HEK293 (cell line): ENCODE measurements around the gene CACNA1H.

Experiments
- CTCF ChIA-PET: fragments of 350-600 bp; formaldehyde crosslinking; extraction: SDS; loops from one replicate; lab custom pipeline; 2021; ENCODE audit warnings: antibody characterized with exemption; lab: Yijun Ruan, JAX
- POLR2A ChIA-PET: fragments of 300-600 bp; formaldehyde crosslinking; extraction: SDS; loops from one replicate; lab custom pipeline; 2020; ENCODE audit warnings: antibody characterized with exemption, inconsistent platforms; lab: Yijun Ruan, JAX
- H3K27ac ChIP-seq: fragments of 200-500 bp; sonication (Bioruptor generic); 2 replicates; pipeline ENCODE4 v1.5.1; 2014; ENCODE audit warnings: low read depth, low read length, control low read depth, inconsistent platforms; ENCODE audit errors: extremely low read depth
- H3K36me3 ChIP-seq, 2 experiments: fragments of 200-500 bp in 1 of 2; sonication (Bioruptor generic) in 1 of 2; 1 replicate in 1 of 2; 2 replicates in 1 of 2; pipeline ENCODE4 v1.5.1; 2014 to 2017; ENCODE audit warnings: inconsistent platforms in 2 of 2, low read length in 2 of 2; ENCODE audit not compliant: control insufficient read depth in 2 of 2, insufficient read depth in 1 of 2
- H3K4me1 ChIP-seq: fragments of 200-500 bp; sonication (Bioruptor generic); 2 replicates; pipeline ENCODE4 v1.5.1; 2014; ENCODE audit warnings: mild to moderate bottlenecking, low read length, inconsistent platforms; ENCODE audit not compliant: control insufficient read depth, insufficient read depth
- H3K4me3 ChIP-seq: 2 replicates; pipeline ENCODE4 v1.5.1; 2011; ENCODE audit warnings: low read depth, mild to moderate bottlenecking, control low read depth, low read length, moderate library complexity
- H3K9me3 ChIP-seq: fragments of 200-500 bp; sonication (Bioruptor generic); 2 replicates; pipeline ENCODE4 v1.5.1; 2014; ENCODE audit warnings: low read depth, low read length, inconsistent platforms; ENCODE audit not compliant: control insufficient read depth, insufficient read depth
- KLF7 ChIP-seq: fragments of 450-650 bp; formaldehyde crosslinking; IDR thresholded peaks from 2 replicates; pipeline ENCODE4 v1.5.1; 2016; ENCODE audit warnings: missing biosample characterization, missing genetic modification characterization, borderline replicate concordance
- MEIS1 ChIP-seq: sonication (generic); formaldehyde crosslinking; IDR thresholded peaks from 2 replicates; pipeline ENCODE4 v1.8.1; 2022; ENCODE audit warnings: missing genetic modification reagents, mild to moderate bottlenecking, borderline replicate concordance
- PRDM4 ChIP-seq: fragments of 450-650 bp; formaldehyde crosslinking; IDR thresholded peaks from 2 replicates; pipeline ENCODE4 v1.5.1; 2017; ENCODE audit warnings: missing biosample characterization, missing genetic modification characterization
- PRDM6 ChIP-seq: fragments of 450-650 bp; formaldehyde crosslinking; IDR thresholded peaks from 2 replicates; pipeline ENCODE4 v1.5.1; 2017; ENCODE audit warnings: missing biosample characterization, missing genetic modification characterization
- TSHZ1 ChIP-seq: fragments of 450-650 bp; formaldehyde crosslinking; IDR thresholded peaks from 2 replicates; pipeline ENCODE4 v1.5.1; 2016; ENCODE audit warnings: missing biosample characterization, missing genetic modification characterization, borderline replicate concordance
- ZBTB8A ChIP-seq: fragments of 450-650 bp; formaldehyde crosslinking; IDR thresholded peaks from 2 replicates; pipeline ENCODE4 v1.5.1; 2016; ENCODE audit warnings: missing biosample characterization, missing genetic modification characterization
- ZFHX2 ChIP-seq: fragments of 450-650 bp; formaldehyde crosslinking; conservative IDR thresholded peaks from 2 replicates; pipeline ENCODE4 v1.5.1; 2016; ENCODE audit warnings: missing biosample characterization, missing genetic modification characterization
- ZNF23 ChIP-seq: fragments of 450-650 bp; formaldehyde crosslinking; IDR thresholded peaks from 2 replicates; pipeline ENCODE4 v1.5.1; 2016; ENCODE audit warnings: missing biosample characterization, missing genetic modification characterization, borderline replicate concordance
- ZNF24 ChIP-seq: fragments of 450-650 bp; formaldehyde crosslinking; IDR thresholded peaks from 2 replicates; pipeline ENCODE4 v1.5.1; 2016; ENCODE audit warnings: missing biosample characterization, missing genetic modification characterization
- ZNF280D ChIP-seq: fragments of 450-650 bp; formaldehyde crosslinking; IDR thresholded peaks from 2 replicates; pipeline ENCODE4 v1.5.1; 2016; ENCODE audit warnings: missing biosample characterization, missing genetic modification characterization
- ZNF354C ChIP-seq: fragments of 450-650 bp; formaldehyde crosslinking; IDR thresholded peaks from 2 replicates; pipeline ENCODE4 v1.5.1; 2016; ENCODE audit warnings: missing biosample characterization, missing genetic modification characterization, low read depth, borderline replicate concordance
- ZNF391 ChIP-seq: fragments of 450-650 bp; formaldehyde crosslinking; IDR thresholded peaks from 2 replicates; pipeline ENCODE4 v1.5.1; 2016; ENCODE audit warnings: low read depth, missing biosample characterization, missing genetic modification characterization, borderline replicate concordance
- ZNF398 ChIP-seq: fragments of 450-650 bp; formaldehyde crosslinking; IDR thresholded peaks from 2 replicates; pipeline ENCODE4 v1.5.1; 2017; ENCODE audit warnings: missing biosample characterization, missing genetic modification characterization
- ZNF521 ChIP-seq: fragments of 450-650 bp; formaldehyde crosslinking; IDR thresholded peaks from 2 replicates; pipeline ENCODE4 v1.5.1; 2017; ENCODE audit warnings: missing biosample characterization, mild to moderate bottlenecking, missing genetic modification characterization
- ZNF701 ChIP-seq: fragments of 450-650 bp; formaldehyde crosslinking; IDR thresholded peaks from 2 replicates; pipeline ENCODE4 v1.5.1; 2016; ENCODE audit warnings: missing biosample characterization, missing genetic modification characterization
- ZSCAN4 ChIP-seq: fragments of 450-650 bp; formaldehyde crosslinking; IDR thresholded peaks from 2 replicates; pipeline ENCODE4 v1.5.1; 2017; ENCODE audit warnings: missing biosample characterization, missing genetic modification characterization

Gene CACNA1H

GRCh38 chr16:1178295-1178910, 25.5 kb downstream of the CACNA1H start:
- H3K4me1 ChIP-seq, result peaks cover 3% of the 10 kb centered on the region; the same call in 1 of the 2 replicates
- H3K4me3 ChIP-seq, result no peak overlapping the region
- H3K9me3 ChIP-seq, result no peaks in the 10 kb centered on the region
- CTCF ChIA-PET, result no interaction called here
- POLR2A ChIA-PET, result no interaction called here
- H3K27ac ChIP-seq, result no peak overlapping the region
- TF ChIP-seq ZNF398 (tag by site-specific recombination) (no peak), ZSCAN4 (no peak), ZFHX2 (no peak), PRDM4 (tag by site-specific recombination) (no peak), MEIS1 (no peak), ZNF280D (no peak), ZNF701 (tag by site-specific recombination) (no peak), ZNF391 (tag by site-specific recombination) (no peak), ZNF23 (tag by site-specific recombination) (no peak), KLF7 (tag by site-specific recombination) (no peak), PRDM6 (tag by site-specific recombination) (no peak), TSHZ1 (tag by site-specific recombination) (no peak), ZNF521 (tag by site-specific recombination) (no peak), ZBTB8A (tag by site-specific recombination) (no peak), ZNF24 (tag by site-specific recombination) (no peak), ZNF354C (tag by site-specific recombination) (no peak)
- no peaks in the 10 kb centered on the region for H3K36me3 ChIP-seq
